ENCODE results near the gene C16orf89.
"Not testable (repeated sequence)": the region's sequence is repeated elsewhere in the genome, so short reads cannot be mapped to it uniquely, and the experiment has no call there.

DNA sequence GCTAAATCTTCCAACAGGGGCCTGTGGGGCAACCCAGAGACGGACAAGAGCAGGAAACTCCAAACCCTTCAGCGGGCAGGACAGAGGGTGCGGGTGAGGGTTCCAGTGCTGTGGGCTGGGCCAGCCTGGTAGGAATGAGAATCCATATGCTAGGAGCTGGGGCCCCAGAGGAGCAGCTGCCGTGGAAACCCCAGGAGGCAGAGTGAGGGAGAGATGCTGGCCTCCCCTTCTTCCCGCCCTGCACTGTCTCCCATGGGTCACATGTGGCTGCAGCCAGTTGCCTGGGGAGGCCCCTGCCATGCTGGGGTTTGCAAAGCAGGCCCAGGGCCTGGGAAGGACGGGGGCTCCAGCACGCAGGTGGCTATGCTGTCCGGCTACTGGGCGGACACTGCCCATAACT, 27.3 kb upstream of the C16orf89 start:
- not testable (repeated sequence) for TF ChIP-seq POLR2A, CTCF (IDR thresholded peaks at IDR 0.05)

All from body of pancreas (tissue), 4 donors.